Subcutaneous adipose tissue (tissue), 4 donors: ENCODE data around the gene CCDC175. TPM values are rescaled to one million over a fixed set of nuclear protein-coding genes. Genes with fewer than 3 reads are reported as not detected.

Experiments
- CTCF ChIP-seq: fragments of 450-650 bp; IDR thresholded peaks from one replicate; pipeline ENCODE4 v1.5.1; 2016; ENCODE audit warnings: low read depth, mild to moderate bottlenecking, control low read depth, antibody characterized with exemption, moderate library complexity
- total RNA-seq, 4 donors: library from RNA; depleted of rRNA; stranded (reverse); fragments of >200 nt; gene quantifications; one replicate each; pipeline ENCODE4 v1.1.0, GENCODE V29; 2016

CCDC175 gene
- total RNA-seq, 4 donors from 2014 or later = 1.3 TPM; not detected in 3

- TF ChIP-seq CTCF = no peak
Observed at GRCh38 chr14:59455411-59455810, 121.2 kb downstream of the CCDC175 start.

Other genes with a start within 250 kb of the CCDC175 start
- 1 to 10 TPM; 5.8 to 8.2 (median 6.6) TPM for gene GPR135, start 111.4 kb downstream of the CCDC175 start, total RNA-seq
- gene L3HYPDH, start 92.4 kb downstream of the CCDC175 start, total RNA-seq = 100 to 1,000 TPM in 2 of 4 donors, 10 to 100 TPM in 2; 87.2 to 134 (median 115) TPM
- 10 to 100 TPM; 30.1 to 90.6 (median 66.8) TPM for gene JKAMP, start 92.3 kb downstream of the CCDC175 start, total RNA-seq